SK-N-SH treated with all-trans-retinoic acid at 6 μM for 48 hours (cell line): ENCODE measurements around the gene ADGRB3.

Experiments used
- ATAC-seq: fragments of 200-7000 bp; cut with Tn5 transposase; 3 replicates; pipeline ENCODE4 v1.9.1; 2020; ENCODE audit warnings: mild to moderate bottlenecking, moderate library complexity
- ARNTL ChIP-seq: fragments of 450-650 bp; formaldehyde crosslinking; IDR thresholded peaks from 2 replicates; pipeline ENCODE4 v1.5.0; 2020; ENCODE audit warnings: low read depth, mild to moderate bottlenecking, moderate library complexity, borderline replicate concordance
- CSDC2 ChIP-seq: fragments of 250-450 bp; sonication (Bioruptor Pico); IDR thresholded peaks from 2 replicates; pipeline ENCODE4 v1.5.0; 2020; ENCODE audit warnings: mild to moderate bottlenecking, moderate library complexity
- ESRRG ChIP-seq: fragments of 250-450 bp; sonication (Bioruptor Pico); IDR thresholded peaks from 2 replicates; pipeline ENCODE4 v1.6.1; 2021; ENCODE audit warnings: mild to moderate bottlenecking
- GLIS3 ChIP-seq: fragments of 250-450 bp; sonication (Bioruptor Pico); IDR thresholded peaks from 2 replicates; pipeline ENCODE4 v1.5.0; 2020; ENCODE audit warnings: mild to moderate bottlenecking, moderate library complexity
- ISL1 ChIP-seq: fragments of 250-450 bp; sonication (Bioruptor Pico); IDR thresholded peaks from 2 replicates; pipeline ENCODE4 v2.1.2; 2022; ENCODE audit warnings: mild to moderate bottlenecking, moderate library complexity
- OSR1 ChIP-seq: fragments of 250-450 bp; sonication (Bioruptor Pico); IDR thresholded peaks from 2 replicates; pipeline ENCODE4 v1.8.0; 2022; ENCODE audit warnings: moderate library complexity, mild to moderate bottlenecking, inconsistent platforms
- PPARA ChIP-seq: fragments of 250-450 bp; sonication (Bioruptor Pico); IDR thresholded peaks from 2 replicates; pipeline ENCODE4 v1.5.0; 2020; ENCODE audit warnings: mild to moderate bottlenecking, borderline replicate concordance
- RARB ChIP-seq: fragments of 250-450 bp; sonication (Bioruptor Pico); IDR thresholded peaks from 2 replicates; pipeline ENCODE4 v1.8.0; 2021; ENCODE audit warnings: mild to moderate bottlenecking, moderate library complexity
- SNAI2 ChIP-seq: fragments of 250-450 bp; sonication (Bioruptor Pico); IDR thresholded peaks from 2 replicates; pipeline ENCODE4 v1.5.0; 2020; ENCODE audit warnings: mild to moderate bottlenecking, moderate library complexity
- TCF4 ChIP-seq: fragments of 250-450 bp; sonication (Bioruptor Pico); IDR thresholded peaks from 2 replicates; pipeline ENCODE4 v1.8.0; 2021; ENCODE audit warnings: mild to moderate bottlenecking, moderate library complexity, borderline replicate concordance
- TOX ChIP-seq: fragments of 250-450 bp; sonication (Bioruptor Pico); IDR thresholded peaks from 2 replicates; pipeline ENCODE4 v1.8.0; 2021; ENCODE audit warnings: mild to moderate bottlenecking, moderate library complexity, borderline replicate concordance
- ZC3H10 ChIP-seq: fragments of 250-450 bp; sonication (Bioruptor Pico); IDR thresholded peaks from 2 replicates; pipeline ENCODE4 v1.5.1; 2021; ENCODE audit warnings: mild to moderate bottlenecking, moderate library complexity
- ZFP30 ChIP-seq: fragments of 450-650 bp; formaldehyde crosslinking; IDR thresholded peaks from 2 replicates; pipeline ENCODE4 v1.5.0; 2022; ENCODE audit warnings: mild to moderate bottlenecking, moderate library complexity
- ZNF565 ChIP-seq: fragments of 450-650 bp; formaldehyde crosslinking; conservative IDR thresholded peaks from 2 replicates; pipeline ENCODE4 v1.5.0; 2020; ENCODE audit warnings: low read depth, mild to moderate bottlenecking, moderate library complexity
- ZNF70 ChIP-seq: fragments of 450-650 bp; formaldehyde crosslinking; IDR thresholded peaks from 2 replicates; pipeline ENCODE4 v1.5.0; 2020; ENCODE audit warnings: mild to moderate bottlenecking, moderate library complexity
- ZNF8 ChIP-seq: fragments of 450-650 bp; formaldehyde crosslinking; IDR thresholded peaks from 2 replicates; pipeline ENCODE4 v1.5.0; 2020; ENCODE audit warnings: mild to moderate bottlenecking, moderate library complexity
- TF ChIP-seq, protein P1 (sequence below): fragments of 250-450 bp; sonication (Bioruptor Pico); IDR thresholded peaks from 2 replicates; pipeline ENCODE4 v1.5.0; 2020; ENCODE audit warnings: mild to moderate bottlenecking, moderate library complexity
- TF ChIP-seq, protein P2 (sequence below): fragments of 250-450 bp; sonication (Bioruptor Pico); IDR thresholded peaks from 2 replicates; pipeline ENCODE4 v1.8.0; 2020; ENCODE audit warnings: mild to moderate bottlenecking, moderate library complexity, borderline replicate concordance
- TF ChIP-seq, protein P3 (sequence below): fragments of 250-450 bp; sonication (Bioruptor Pico); IDR thresholded peaks from 2 replicates; pipeline ENCODE4 v1.8.0; 2021; ENCODE audit warnings: low read depth, mild to moderate bottlenecking, moderate library complexity, borderline replicate concordance
- TF ChIP-seq, protein P4 (sequence below): fragments of 250-450 bp; sonication (Bioruptor Pico); IDR thresholded peaks from 2 replicates; pipeline ENCODE4 v1.5.1; 2020; ENCODE audit warnings: low read depth, mild to moderate bottlenecking, moderate library complexity

Gene ADGRB3

DNA sequence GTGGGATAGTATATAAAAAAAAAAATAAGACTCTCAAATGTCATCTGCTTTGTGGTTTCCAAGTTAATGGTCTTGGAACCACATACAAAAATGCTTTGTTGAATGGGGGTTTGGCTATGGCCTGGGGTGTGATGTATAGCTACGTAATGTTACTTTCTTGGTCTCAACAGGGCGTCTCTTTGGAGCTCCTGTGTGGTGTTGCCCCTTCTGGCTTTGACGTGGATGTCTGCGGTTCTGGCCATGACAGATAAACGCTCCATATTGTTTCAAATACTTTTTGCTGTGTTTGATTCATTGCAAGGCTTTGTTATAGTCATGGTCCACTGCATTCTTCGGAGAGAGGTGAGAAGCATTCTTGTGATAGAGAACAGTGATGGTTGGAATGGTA, 704.1 kb downstream of the ADGRB3 start:
- ATAC-seq: no peak
- TF ChIP-seq, protein P1, sequence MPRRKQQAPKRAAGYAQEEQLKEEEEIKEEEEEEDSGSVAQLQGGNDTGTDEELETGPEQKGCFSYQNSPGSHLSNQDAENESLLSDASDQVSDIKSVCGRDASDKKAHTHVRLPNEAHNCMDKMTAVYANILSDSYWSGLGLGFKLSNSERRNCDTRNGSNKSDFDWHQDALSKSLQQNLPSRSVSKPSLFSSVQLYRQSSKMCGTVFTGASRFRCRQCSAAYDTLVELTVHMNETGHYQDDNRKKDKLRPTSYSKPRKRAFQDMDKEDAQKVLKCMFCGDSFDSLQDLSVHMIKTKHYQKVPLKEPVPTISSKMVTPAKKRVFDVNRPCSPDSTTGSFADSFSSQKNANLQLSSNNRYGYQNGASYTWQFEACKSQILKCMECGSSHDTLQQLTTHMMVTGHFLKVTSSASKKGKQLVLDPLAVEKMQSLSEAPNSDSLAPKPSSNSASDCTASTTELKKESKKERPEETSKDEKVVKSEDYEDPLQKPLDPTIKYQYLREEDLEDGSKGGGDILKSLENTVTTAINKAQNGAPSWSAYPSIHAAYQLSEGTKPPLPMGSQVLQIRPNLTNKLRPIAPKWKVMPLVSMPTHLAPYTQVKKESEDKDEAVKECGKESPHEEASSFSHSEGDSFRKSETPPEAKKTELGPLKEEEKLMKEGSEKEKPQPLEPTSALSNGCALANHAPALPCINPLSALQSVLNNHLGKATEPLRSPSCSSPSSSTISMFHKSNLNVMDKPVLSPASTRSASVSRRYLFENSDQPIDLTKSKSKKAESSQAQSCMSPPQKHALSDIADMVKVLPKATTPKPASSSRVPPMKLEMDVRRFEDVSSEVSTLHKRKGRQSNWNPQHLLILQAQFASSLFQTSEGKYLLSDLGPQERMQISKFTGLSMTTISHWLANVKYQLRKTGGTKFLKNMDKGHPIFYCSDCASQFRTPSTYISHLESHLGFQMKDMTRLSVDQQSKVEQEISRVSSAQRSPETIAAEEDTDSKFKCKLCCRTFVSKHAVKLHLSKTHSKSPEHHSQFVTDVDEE (CRISPR knock-in tag): no peak
- TF ChIP-seq ARNTL (no peak), ZNF8 (CRISPR knock-in tag) (no peak)
- TF ChIP-seq, all 23 proteins: peak for 0

DNA sequence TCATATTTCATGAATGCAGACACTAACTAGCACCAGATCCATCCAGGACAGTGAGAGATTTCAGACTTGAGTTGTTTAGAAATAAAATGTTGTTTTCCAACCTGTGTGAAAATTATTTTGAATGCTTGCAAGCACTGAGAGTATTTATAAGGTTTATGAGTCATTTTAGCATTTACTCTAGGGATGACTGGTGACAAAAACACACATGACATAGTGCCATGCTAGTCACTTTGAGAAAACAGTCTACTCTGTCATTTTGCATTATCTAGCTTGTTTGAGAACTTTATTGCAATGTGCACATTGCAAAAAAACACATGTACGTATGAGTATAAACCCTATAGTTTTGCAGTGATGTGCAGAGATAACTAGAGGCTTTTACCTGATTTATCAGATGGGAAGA, 705.1 kb downstream of the ADGRB3 start:
- ATAC-seq: no peak
- no peak for TF ChIP-seq SNAI2
- TF ChIP-seq TCF4 (CRISPR knock-in tag): no peak
- TF ChIP-seq, protein P2, sequence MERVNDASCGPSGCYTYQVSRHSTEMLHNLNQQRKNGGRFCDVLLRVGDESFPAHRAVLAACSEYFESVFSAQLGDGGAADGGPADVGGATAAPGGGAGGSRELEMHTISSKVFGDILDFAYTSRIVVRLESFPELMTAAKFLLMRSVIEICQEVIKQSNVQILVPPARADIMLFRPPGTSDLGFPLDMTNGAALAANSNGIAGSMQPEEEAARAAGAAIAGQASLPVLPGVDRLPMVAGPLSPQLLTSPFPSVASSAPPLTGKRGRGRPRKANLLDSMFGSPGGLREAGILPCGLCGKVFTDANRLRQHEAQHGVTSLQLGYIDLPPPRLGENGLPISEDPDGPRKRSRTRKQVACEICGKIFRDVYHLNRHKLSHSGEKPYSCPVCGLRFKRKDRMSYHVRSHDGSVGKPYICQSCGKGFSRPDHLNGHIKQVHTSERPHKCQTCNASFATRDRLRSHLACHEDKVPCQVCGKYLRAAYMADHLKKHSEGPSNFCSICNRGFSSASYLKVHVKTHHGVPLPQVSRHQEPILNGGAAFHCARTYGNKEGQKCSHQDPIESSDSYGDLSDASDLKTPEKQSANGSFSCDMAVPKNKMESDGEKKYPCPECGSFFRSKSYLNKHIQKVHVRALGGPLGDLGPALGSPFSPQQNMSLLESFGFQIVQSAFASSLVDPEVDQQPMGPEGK (CRISPR knock-in tag): no peak
- no peak for TF ChIP-seq PPARA
- no peak for TF ChIP-seq ZNF565 (CRISPR knock-in tag)
- TF ChIP-seq, all 23 proteins: peak for 0

DNA sequence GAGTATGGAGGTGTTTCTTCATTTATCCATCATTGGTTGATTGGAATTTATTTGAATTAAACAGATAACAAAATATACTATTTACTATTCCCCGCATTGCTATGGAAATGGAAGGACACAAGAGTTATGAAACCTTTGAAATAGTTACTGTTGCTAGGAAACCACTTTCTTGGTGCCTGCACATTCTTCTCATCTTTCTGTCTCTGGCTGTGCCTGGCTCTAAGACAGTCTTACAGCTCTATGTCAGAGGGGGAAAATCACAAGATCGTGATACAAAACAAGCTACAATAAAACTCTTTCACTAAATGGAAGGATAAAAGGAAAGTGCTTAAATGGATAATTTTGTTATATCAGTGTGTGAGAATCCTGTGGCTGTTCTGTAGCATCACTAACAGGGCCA, 708.8 kb downstream of the ADGRB3 start:
- TF ChIP-seq, protein P3, sequence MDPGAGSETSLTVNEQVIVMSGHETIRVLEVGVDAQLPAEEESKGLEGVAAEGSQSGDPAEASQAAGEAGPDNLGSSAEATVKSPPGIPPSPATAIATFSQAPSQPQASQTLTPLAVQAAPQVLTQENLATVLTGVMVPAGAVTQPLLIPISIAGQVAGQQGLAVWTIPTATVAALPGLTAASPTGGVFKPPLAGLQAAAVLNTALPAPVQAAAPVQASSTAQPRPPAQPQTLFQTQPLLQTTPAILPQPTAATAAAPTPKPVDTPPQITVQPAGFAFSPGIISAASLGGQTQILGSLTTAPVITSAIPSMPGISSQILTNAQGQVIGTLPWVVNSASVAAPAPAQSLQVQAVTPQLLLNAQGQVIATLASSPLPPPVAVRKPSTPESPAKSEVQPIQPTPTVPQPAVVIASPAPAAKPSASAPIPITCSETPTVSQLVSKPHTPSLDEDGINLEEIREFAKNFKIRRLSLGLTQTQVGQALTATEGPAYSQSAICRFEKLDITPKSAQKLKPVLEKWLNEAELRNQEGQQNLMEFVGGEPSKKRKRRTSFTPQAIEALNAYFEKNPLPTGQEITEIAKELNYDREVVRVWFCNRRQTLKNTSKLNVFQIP: no peak
- TF ChIP-seq TOX (CRISPR knock-in tag): no peak
- TF ChIP-seq ISL1 (CRISPR knock-in tag): no peak; the same call in 1 of the 2 replicates
- TF ChIP-seq OSR1 (CRISPR knock-in tag): no peak
- no peak for TF ChIP-seq CSDC2
- no peak for TF ChIP-seq ZFP30 (CRISPR knock-in tag)
- no peak for TF ChIP-seq SNAI2
- TF ChIP-seq TCF4 (CRISPR knock-in tag): no peak
- no peak for ATAC-seq

DNA sequence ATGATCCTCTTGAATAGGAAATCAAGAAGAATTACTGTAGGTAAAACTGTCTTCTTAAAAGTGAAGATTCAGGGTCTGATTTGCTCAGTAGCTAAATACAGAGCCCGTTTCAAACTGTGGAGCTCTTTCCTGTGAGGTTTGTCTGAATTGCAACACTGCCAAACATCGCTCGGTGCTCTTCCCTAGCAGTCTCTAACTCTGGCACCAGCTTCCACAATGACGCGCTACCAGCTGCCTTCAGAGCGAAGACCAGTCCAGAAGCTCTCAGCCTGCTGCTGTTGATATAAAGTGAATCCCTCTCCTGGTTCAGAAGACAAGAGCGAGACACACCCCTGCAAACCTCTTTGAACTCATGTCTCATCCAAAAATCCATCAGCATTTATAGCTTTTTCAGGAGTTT, 714.7 kb downstream of the ADGRB3 start:
- TF ChIP-seq SNAI2 (no peak), TOX (CRISPR knock-in tag) (no peak), RARB (CRISPR knock-in tag) (no peak), ZC3H10 (no peak), ESRRG (CRISPR knock-in tag) (no peak), TCF4 (CRISPR knock-in tag) (no peak), ZNF70 (CRISPR knock-in tag) (no peak), GLIS3 (no peak), PPARA (no peak)
- TF ChIP-seq, protein P2 (CRISPR knock-in tag): no peak
- TF ChIP-seq, protein P1 (CRISPR knock-in tag): no peak
- TF ChIP-seq, protein P4, sequence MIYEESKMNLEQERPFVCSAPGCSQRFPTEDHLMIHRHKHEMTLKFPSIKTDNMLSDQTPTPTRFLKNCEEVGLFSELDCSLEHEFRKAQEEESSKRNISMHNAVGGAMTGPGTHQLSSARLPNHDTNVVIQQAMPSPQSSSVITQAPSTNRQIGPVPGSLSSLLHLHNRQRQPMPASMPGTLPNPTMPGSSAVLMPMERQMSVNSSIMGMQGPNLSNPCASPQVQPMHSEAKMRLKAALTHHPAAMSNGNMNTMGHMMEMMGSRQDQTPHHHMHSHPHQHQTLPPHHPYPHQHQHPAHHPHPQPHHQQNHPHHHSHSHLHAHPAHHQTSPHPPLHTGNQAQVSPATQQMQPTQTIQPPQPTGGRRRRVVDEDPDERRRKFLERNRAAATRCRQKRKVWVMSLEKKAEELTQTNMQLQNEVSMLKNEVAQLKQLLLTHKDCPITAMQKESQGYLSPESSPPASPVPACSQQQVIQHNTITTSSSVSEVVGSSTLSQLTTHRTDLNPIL: no peak
- no peak for ATAC-seq
